ENCODE results near the gene ASAP2.

ASAP2 gene

DNA sequence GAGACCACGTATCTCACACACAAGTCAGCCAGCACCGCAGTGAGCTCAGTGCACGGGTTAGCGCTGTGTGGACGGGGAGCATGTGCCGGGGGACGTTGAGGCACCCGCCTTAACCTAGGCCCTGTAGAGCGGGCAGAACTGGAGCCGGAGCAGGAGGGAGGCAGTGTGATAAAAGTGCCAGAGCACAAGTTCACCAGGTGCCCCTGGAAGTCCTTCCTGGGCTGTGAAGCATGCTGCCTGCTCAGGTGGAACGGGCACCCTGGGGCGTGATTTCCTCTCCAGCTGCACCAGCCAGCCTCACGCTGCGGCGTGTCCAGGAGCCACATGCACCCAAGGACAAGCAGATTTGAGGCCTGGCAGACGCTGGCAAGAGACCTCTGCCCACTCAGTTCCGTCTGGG, 166.4 kb downstream of the ASAP2 start:
- no peak overlapping the region for H3K27ac ChIP-seq (ENCODE audit: insufficient read depth, low read depth, low read length, poor library complexity, severe bottlenecking)
- H3K4me3 ChIP-seq (ENCODE audit: insufficient read depth, low read depth, low read length) = no peak overlapping the region
- H3K4me1 ChIP-seq (ENCODE audit: control insufficient read depth, insufficient read depth, low read length) = no peaks in the 10 kb centered on the region
- H3K27me3 ChIP-seq (ENCODE audit: control insufficient read depth, insufficient read depth, low read length, poor library complexity, severe bottlenecking) = no peaks in the 10 kb centered on the region
- WGBS, 2 experiments = 96% methylated on average over 17 of the region's 17 CpGs
- H3K9me3 ChIP-seq (ENCODE audit: control insufficient read depth, low read length) = no peaks in the 10 kb centered on the region
- H3K36me3 ChIP-seq (ENCODE audit: control insufficient read depth, insufficient read depth, low read length) = no peaks in the 10 kb centered on the region

- 94 to 95% methylated on average over 6 of the region's 6 CpGs for WGBS, 2 experiments
- Histone ChIP-seq H3K9me3 (ENCODE audit: control insufficient read depth, low read length) (no peaks in the 10 kb centered on the region), H3K36me3 (ENCODE audit: control insufficient read depth, insufficient read depth, low read length) (no peaks in the 10 kb centered on the region), H3K27me3 (ENCODE audit: control insufficient read depth, insufficient read depth, low read length, poor library complexity, severe bottlenecking) (no peaks in the 10 kb centered on the region), H3K27ac (ENCODE audit: insufficient read depth, low read depth, low read length, poor library complexity, severe bottlenecking) (no peak overlapping the region), H3K4me1 (ENCODE audit: control insufficient read depth, insufficient read depth, low read length) (no peaks in the 10 kb centered on the region), H3K4me3 (ENCODE audit: insufficient read depth, low read depth, low read length) (no peak overlapping the region)
These were observed 166.9 kb downstream of the ASAP2 start for GRCh38 chr2:9373476-9373875.

- H3K27ac ChIP-seq (ENCODE audit: insufficient read depth, low read depth, low read length, poor library complexity, severe bottlenecking) = no peak overlapping the region
- no peak overlapping the region for H3K4me3 ChIP-seq (ENCODE audit: insufficient read depth, low read depth, low read length)
- WGBS, 2 experiments = 94 to 95% methylated on average over 18 of the region's 18 CpGs
- no peaks in the 10 kb centered on the region for H3K4me1 ChIP-seq (ENCODE audit: control insufficient read depth, insufficient read depth, low read length)
- no peaks in the 10 kb centered on the region for H3K9me3 ChIP-seq (ENCODE audit: control insufficient read depth, low read length)
- no peaks in the 10 kb centered on the region for H3K27me3 ChIP-seq (ENCODE audit: control insufficient read depth, insufficient read depth, low read length, poor library complexity, severe bottlenecking)
- H3K36me3 ChIP-seq (ENCODE audit: control insufficient read depth, insufficient read depth, low read length) = peaks cover 3% of the 10 kb centered on the region
These were observed 167.6 kb downstream of the ASAP2 start for GRCh38 chr2:9374071-9374730.

- no peaks in the 10 kb centered on the region for H3K4me1 ChIP-seq (ENCODE audit: control insufficient read depth, insufficient read depth, low read length)
- WGBS, 2 experiments = 91 to 93% methylated on average over 4 of the region's 4 CpGs
- H3K36me3 ChIP-seq (ENCODE audit: control insufficient read depth, insufficient read depth, low read length) = peaks cover 3% of the 10 kb centered on the region
- no peaks in the 10 kb centered on the region for H3K9me3 ChIP-seq (ENCODE audit: control insufficient read depth, low read length)
- no peak overlapping the region for H3K4me3 ChIP-seq (ENCODE audit: insufficient read depth, low read depth, low read length)
- no peaks in the 10 kb centered on the region for H3K27me3 ChIP-seq (ENCODE audit: control insufficient read depth, insufficient read depth, low read length, poor library complexity, severe bottlenecking)
- H3K27ac ChIP-seq (ENCODE audit: insufficient read depth, low read depth, low read length, poor library complexity, severe bottlenecking) = no peak overlapping the region
These were observed 169.3 kb downstream of the ASAP2 start for GRCh38 chr2:9375857-9376428.

GRCh38 chr2:9377461-9378097, 171.0 kb downstream of the ASAP2 start:
- peaks cover 7% of the 10 kb centered on the region for H3K36me3 ChIP-seq (ENCODE audit: control insufficient read depth, insufficient read depth, low read length)
- H3K27me3 ChIP-seq (ENCODE audit: control insufficient read depth, insufficient read depth, low read length, poor library complexity, severe bottlenecking) = no peaks in the 10 kb centered on the region
- H3K4me1 ChIP-seq (ENCODE audit: control insufficient read depth, insufficient read depth, low read length) = no peaks in the 10 kb centered on the region
- H3K9me3 ChIP-seq (ENCODE audit: control insufficient read depth, low read length) = no peaks in the 10 kb centered on the region
- 89 to 91% methylated on average over 9 of the region's 9 CpGs for WGBS, 2 experiments
- H3K4me3 ChIP-seq (ENCODE audit: insufficient read depth, low read depth, low read length) = no peak overlapping the region
- H3K27ac ChIP-seq (ENCODE audit: insufficient read depth, low read depth, low read length, poor library complexity, severe bottlenecking) = no peak overlapping the region

DNA sequence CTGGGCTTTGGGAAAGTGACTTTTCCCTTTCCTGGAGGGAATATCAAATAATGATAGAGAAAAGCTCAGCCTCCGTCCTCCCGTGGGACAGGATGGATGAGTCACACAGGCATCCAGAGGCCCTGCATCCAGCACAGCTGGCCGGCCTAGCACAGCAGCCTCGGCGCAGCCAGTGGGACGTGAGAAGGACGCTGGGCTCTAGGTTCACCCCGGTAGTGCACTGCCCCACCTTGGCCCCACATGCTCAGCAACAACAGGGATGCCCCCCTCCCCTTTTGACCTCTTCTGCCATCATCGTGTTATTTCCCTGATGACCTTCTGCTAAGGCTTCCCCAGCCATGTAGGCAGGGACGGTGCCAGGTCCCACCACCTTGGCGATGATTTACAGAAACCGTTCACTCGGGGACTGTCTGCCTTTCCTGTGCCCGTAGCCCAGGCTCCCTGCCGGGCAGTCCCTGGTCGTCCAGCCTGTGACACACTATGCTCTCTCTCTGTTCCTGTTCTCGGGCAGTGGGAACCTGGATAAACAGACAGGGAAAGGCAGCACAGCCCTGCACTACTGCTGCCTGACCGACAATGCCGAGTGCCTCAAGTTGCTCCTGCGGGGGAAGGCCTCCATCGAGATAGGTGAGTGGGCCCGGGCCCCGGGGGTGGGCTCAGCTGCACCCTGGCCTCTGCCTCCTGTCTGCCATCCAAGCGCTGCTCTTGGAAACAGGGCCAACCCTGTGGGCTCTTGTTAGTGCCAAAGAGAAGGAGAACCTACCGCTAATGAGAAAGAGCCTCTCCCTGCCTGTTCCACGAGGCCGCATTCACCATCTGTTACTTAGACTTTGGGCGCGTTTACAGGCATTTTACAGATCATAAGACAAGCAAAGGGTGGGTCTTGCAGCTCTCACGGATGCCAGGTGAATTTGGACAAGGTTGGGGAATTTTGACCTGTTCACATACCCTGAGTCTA, 172.1 kb downstream of the ASAP2 start:
- Histone ChIP-seq H3K36me3 (ENCODE audit: control insufficient read depth, insufficient read depth, low read length) (peaks cover 7% of the 10 kb centered on the region), H3K4me3 (ENCODE audit: insufficient read depth, low read depth, low read length) (no peak overlapping the region), H3K27ac (ENCODE audit: insufficient read depth, low read depth, low read length, poor library complexity, severe bottlenecking) (no peak overlapping the region), H3K4me1 (ENCODE audit: control insufficient read depth, insufficient read depth, low read length) (no peaks in the 10 kb centered on the region), H3K9me3 (ENCODE audit: control insufficient read depth, low read length) (no peaks in the 10 kb centered on the region), H3K27me3 (ENCODE audit: control insufficient read depth, insufficient read depth, low read length, poor library complexity, severe bottlenecking) (no peaks in the 10 kb centered on the region)
- WGBS, 2 experiments = 89 to 93% methylated on average over 30 of the region's 30 CpGs

GRCh38 chr2:9379391-9379755, 172.8 kb downstream of the ASAP2 start:
- Histone ChIP-seq H3K27ac (ENCODE audit: insufficient read depth, low read depth, low read length, poor library complexity, severe bottlenecking) (no peak overlapping the region), H3K36me3 (ENCODE audit: control insufficient read depth, insufficient read depth, low read length) (peaks cover 7% of the 10 kb centered on the region), H3K4me3 (ENCODE audit: insufficient read depth, low read depth, low read length) (no peak overlapping the region), H3K27me3 (ENCODE audit: control insufficient read depth, insufficient read depth, low read length, poor library complexity, severe bottlenecking) (no peaks in the 10 kb centered on the region), H3K9me3 (ENCODE audit: control insufficient read depth, low read length) (no peaks in the 10 kb centered on the region), H3K4me1 (ENCODE audit: control insufficient read depth, insufficient read depth, low read length) (no peaks in the 10 kb centered on the region)
- WGBS, 2 experiments = 93 to 97% methylated on average over 5 of the region's 5 CpGs

DNA sequence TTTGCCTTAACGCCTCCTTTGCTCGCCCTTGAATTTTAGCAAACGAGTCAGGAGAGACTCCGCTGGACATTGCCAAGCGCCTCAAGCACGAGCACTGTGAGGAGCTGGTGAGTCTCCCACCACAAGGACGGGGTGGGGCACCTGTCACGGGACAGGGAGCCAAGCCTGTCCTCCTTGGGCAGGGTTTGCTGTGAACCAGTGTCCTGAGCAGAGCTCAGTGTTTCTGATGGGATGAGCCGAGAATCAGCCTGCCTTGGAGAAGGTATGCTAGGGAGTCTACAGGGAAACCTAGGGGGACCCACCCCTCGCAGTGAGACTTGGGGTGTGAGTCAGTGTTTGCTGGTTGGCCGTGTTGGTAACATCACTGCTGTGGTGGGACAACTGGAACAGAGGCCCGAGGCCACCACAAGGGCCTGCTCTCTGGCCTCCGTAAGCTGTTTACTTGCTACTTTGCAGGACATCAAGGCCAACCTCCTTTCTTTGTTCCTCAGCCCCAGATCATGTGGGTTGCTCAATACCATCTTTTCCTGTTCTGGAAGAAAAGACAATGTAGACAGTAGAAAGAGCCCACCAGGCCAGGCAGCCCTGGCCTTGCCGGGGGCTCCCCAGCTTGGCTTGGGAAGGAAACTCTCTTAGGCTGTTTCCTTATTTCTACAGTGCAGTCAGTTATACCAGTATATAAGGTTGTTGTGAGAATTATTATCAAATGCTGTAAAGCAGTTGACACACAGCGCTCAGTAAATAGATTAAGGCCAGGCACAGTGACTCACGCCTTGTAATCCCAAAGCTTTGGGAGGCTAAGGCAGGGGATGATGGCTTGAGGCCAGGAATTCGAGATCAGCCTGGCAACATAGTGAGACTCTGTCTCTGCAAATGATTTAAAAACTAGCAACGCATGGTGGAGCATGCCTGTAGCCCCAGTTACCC, 174.4 kb downstream of the ASAP2 start:
- Histone ChIP-seq H3K36me3 (ENCODE audit: control insufficient read depth, insufficient read depth, low read length) (peaks cover 7% of the 10 kb centered on the region), H3K27me3 (ENCODE audit: control insufficient read depth, insufficient read depth, low read length, poor library complexity, severe bottlenecking) (no peaks in the 10 kb centered on the region), H3K4me3 (ENCODE audit: insufficient read depth, low read depth, low read length) (no peak overlapping the region), H3K9me3 (ENCODE audit: control insufficient read depth, low read length) (no peaks in the 10 kb centered on the region), H3K27ac (ENCODE audit: insufficient read depth, low read depth, low read length, poor library complexity, severe bottlenecking) (no peak overlapping the region), H3K4me1 (ENCODE audit: control insufficient read depth, insufficient read depth, low read length) (no peaks in the 10 kb centered on the region)
- 95 to 96% methylated on average over 18 of the region's 18 CpGs for WGBS, 2 experiments

- H3K4me3 ChIP-seq (ENCODE audit: insufficient read depth, low read depth, low read length) = no peak overlapping the region
- peaks cover 7% of the 10 kb centered on the region for H3K36me3 ChIP-seq (ENCODE audit: control insufficient read depth, insufficient read depth, low read length)
- no peaks in the 10 kb centered on the region for H3K9me3 ChIP-seq (ENCODE audit: control insufficient read depth, low read length)
- WGBS, 2 experiments = 93 to 96% methylated on average over 6 of the region's 6 CpGs
- no peaks in the 10 kb centered on the region for H3K27me3 ChIP-seq (ENCODE audit: control insufficient read depth, insufficient read depth, low read length, poor library complexity, severe bottlenecking)
- no peak overlapping the region for H3K27ac ChIP-seq (ENCODE audit: insufficient read depth, low read depth, low read length, poor library complexity, severe bottlenecking)
- H3K4me1 ChIP-seq (ENCODE audit: control insufficient read depth, insufficient read depth, low read length) = no peaks in the 10 kb centered on the region
These were observed 176.1 kb downstream of the ASAP2 start for GRCh38 chr2:9382604-9383235.
